Ascending aorta (tissue), 2 donors: ENCODE measurements around the gene CLSTN2. TPM values are rescaled to one million over a fixed set of nuclear protein-coding genes. Genes with fewer than 3 reads are reported as not detected.

Source experiments
- DNase-seq, 2 donors: peaks; one replicate each; pipeline ENCODE4 v3.0.0-alpha.2; 2019; ENCODE audit warnings: low spot score in 2 of 2
- H3K27ac ChIP-seq, 2 donors: fragments of 200-600 bp; sonication (generic); one replicate each; pipeline ENCODE4 v1.5.1; 2016 to 2017; ENCODE audit warnings: mild to moderate bottlenecking in 1 of 2
- H3K27me3 ChIP-seq: fragments of 200-600 bp; sonication (generic); one replicate; pipeline ENCODE4 v1.5.1; 2017
- H3K36me3 ChIP-seq, 2 donors: fragments of 200-600 bp; sonication (generic); one replicate each; pipeline ENCODE4 v1.5.1; 2016
- H3K4me1 ChIP-seq, 2 donors: fragments of 200-600 bp; sonication (generic); one replicate each; pipeline ENCODE4 v1.5.1; 2016 to 2017; ENCODE audit warnings: mild to moderate bottlenecking in 1 of 2
- H3K4me3 ChIP-seq, 2 donors: fragments of 200-600 bp; sonication (generic); one replicate each; pipeline ENCODE4 v1.5.1; 2016 to 2017; ENCODE audit warnings: mild to moderate bottlenecking in 1 of 2
- H3K9me3 ChIP-seq, 2 donors: fragments of 200-600 bp; sonication (generic); one replicate each; pipeline ENCODE4 v1.5.1; 2016
- CTCF ChIP-seq, 3 experiments: fragments of 200-600 bp in 2 of 3; fragments of 450-650 bp in 1 of 3; sonication (generic) in 2 of 3; IDR thresholded peaks; one replicate each; pipeline ENCODE4 v1.5.1; 2016 to 2019; ENCODE audit warnings: antibody characterized with exemption in 3 of 3, mild to moderate bottlenecking in 1 of 3, moderate library complexity in 1 of 3
- intact Hi-C: fragments of 100-400 bp; cut with DNase I; formaldehyde crosslinking; loops from one replicate; pipeline ENCODE4 v1.15.1; 2023
- total RNA-seq: library from RNA; depleted of rRNA; stranded (reverse); fragments of >200 nt; gene quantifications from one replicate; pipeline ENCODE4 v1.1.0, GENCODE V29; 2016

Gene CLSTN2
- total RNA-seq, 1 donor from 2014 or later = 65.8 TPM

GRCh38 chr3:140368223-140368811 is 433.3 kb downstream of the CLSTN2 start:
- no peak overlapping the region for H3K27ac ChIP-seq
- intact Hi-C loops = no loop called here
- DNase-seq = no peak
- TF ChIP-seq CTCF (IDR thresholded peaks at IDR 0.05) = no peak
- no peaks in the 10 kb centered on the region for H3K36me3 ChIP-seq
- no peaks in the 10 kb centered on the region for H3K9me3 ChIP-seq
- no peaks in the 10 kb centered on the region for H3K4me1 ChIP-seq
- no peak overlapping the region for H3K4me3 ChIP-seq
- no peaks in the 10 kb centered on the region for H3K27me3 ChIP-seq

- no peaks in the 10 kb centered on the region for H3K9me3 ChIP-seq
- H3K4me1 ChIP-seq = no peaks in the 10 kb centered on the region
- no peaks in the 10 kb centered on the region for H3K27me3 ChIP-seq
- H3K4me3 ChIP-seq = no peak overlapping the region
- no peaks in the 10 kb centered on the region for H3K36me3 ChIP-seq
- DNase-seq = no peak
- intact Hi-C loops = no loop called here
- TF ChIP-seq CTCF (IDR thresholded peaks at IDR 0.05) = no peak
- H3K27ac ChIP-seq = no peak overlapping the region
Observed at GRCh38 chr3:140370686-140371085, 435.7 kb downstream of the CLSTN2 start.

GRCh38 chr3:140373234-140373633 is 438.2 kb downstream of the CLSTN2 start:
- Histone ChIP-seq H3K9me3 (no peaks in the 10 kb centered on the region), H3K4me3 (no peak overlapping the region), H3K27me3 (no peaks in the 10 kb centered on the region), H3K27ac (no peak overlapping the region), H3K36me3 (no peaks in the 10 kb centered on the region), H3K4me1 (no peaks in the 10 kb centered on the region)
- no peak for DNase-seq
- intact Hi-C loops = no loop called here
- TF ChIP-seq CTCF (IDR thresholded peaks at IDR 0.05) = no peak

GRCh38 chr3:140375002-140375401 is 440.0 kb downstream of the CLSTN2 start:
- Histone ChIP-seq H3K4me1 (no peaks in the 10 kb centered on the region), H3K27me3 (no peaks in the 10 kb centered on the region), H3K36me3 (no peaks in the 10 kb centered on the region), H3K4me3 (no peak overlapping the region), H3K27ac (no peak overlapping the region), H3K9me3 (no peaks in the 10 kb centered on the region)
- DNase-seq = no peak
- intact Hi-C loops = no loop called here
- TF ChIP-seq CTCF (IDR thresholded peaks at IDR 0.05) = no peak

- Histone ChIP-seq H3K27ac (no peak overlapping the region), H3K4me1 (no peaks in the 10 kb centered on the region), H3K27me3 (no peaks in the 10 kb centered on the region), H3K9me3 (no peaks in the 10 kb centered on the region), H3K4me3 (no peak overlapping the region), H3K36me3 (no peaks in the 10 kb centered on the region)
- no peak for DNase-seq
- intact Hi-C loops = no loop called here
- no peak for TF ChIP-seq CTCF (IDR thresholded peaks at IDR 0.05)
Observed at GRCh38 chr3:140376136-140376889, 441.3 kb downstream of the CLSTN2 start.
